Neutrophil (primary cell): ENCODE data around the gene ZNF680.

Experiments
- H3K27ac ChIP-seq: fragments of 200-600 bp; sonication (generic); 2 replicates; pipeline ENCODE4 v1.5.1; 2016; ENCODE audit warnings: mild to moderate bottlenecking, moderate library complexity
- H3K27me3 ChIP-seq: fragments of 200-600 bp; sonication (generic); 2 replicates; pipeline ENCODE4 v1.6.0; 2016; ENCODE audit warnings: mild to moderate bottlenecking
- H3K36me3 ChIP-seq: fragments of 200-600 bp; sonication (generic); 2 replicates; pipeline ENCODE4 v1.5.1; 2017
- H3K4me1 ChIP-seq, 2 experiments: fragments of 200-600 bp in 1 of 2; sonication (generic) in 1 of 2; 1 replicate in 1 of 2; 2 replicates in 1 of 2; pipeline versions ENCODE4 v1.5.1 to v1.6.1; 2013 to 2016; ENCODE audit warnings: low read depth in 1 of 2, low read length in 1 of 2, mild to moderate bottlenecking in 1 of 2, moderate library complexity in 1 of 2; ENCODE audit not compliant: control insufficient read depth in 1 of 2, insufficient read depth in 1 of 2
- H3K4me3 ChIP-seq, 2 experiments: fragments of 200-600 bp in 1 of 2; sonication (generic) in 1 of 2; 1 replicate in 1 of 2; 2 replicates in 1 of 2; pipeline ENCODE4 v1.5.1; 2013 to 2016; ENCODE audit warnings: low read depth in 1 of 2, low read length in 1 of 2, mild to moderate bottlenecking in 1 of 2, moderate library complexity in 1 of 2
- H3K9me3 ChIP-seq: fragments of 200-600 bp; sonication (generic); 2 replicates; pipeline ENCODE4 v1.5.1; 2016
- CTCF ChIP-seq: fragments of 200-600 bp; sonication (generic); IDR thresholded peaks from 2 replicates; pipeline ENCODE4 v1.5.1; 2016; ENCODE audit warnings: antibody characterized with exemption

The ZNF680 gene

GRCh38 chr7:64521409-64521984 is 41.4 kb downstream of the ZNF680 start:
- Histone ChIP-seq H3K4me3 (no peak overlapping the region), H3K9me3 (peaks cover 31% of the 10 kb centered on the region), H3K36me3 (no peaks in the 10 kb centered on the region), H3K27ac (no peak overlapping the region), H3K27me3 (no peaks in the 10 kb centered on the region), H3K4me1 (no peaks in the 10 kb centered on the region)
- no peak for TF ChIP-seq CTCF

GRCh38 chr7:64516451-64516850 is 46.4 kb downstream of the ZNF680 start:
- H3K36me3 ChIP-seq, result no peaks in the 10 kb centered on the region
- H3K4me1 ChIP-seq, result no peaks in the 10 kb centered on the region
- H3K9me3 ChIP-seq, result peaks cover 30% of the 10 kb centered on the region
- no peak overlapping the region for H3K27ac ChIP-seq
- H3K27me3 ChIP-seq, result no peaks in the 10 kb centered on the region
- no peak overlapping the region for H3K4me3 ChIP-seq
- no peak for TF ChIP-seq CTCF

GRCh38 chr7:64515781-64516180 is 47.1 kb downstream of the ZNF680 start:
- H3K4me1 ChIP-seq, result no peaks in the 10 kb centered on the region
- no peak for TF ChIP-seq CTCF
- no peaks in the 10 kb centered on the region for H3K36me3 ChIP-seq
- no peak overlapping the region for H3K4me3 ChIP-seq
- H3K27me3 ChIP-seq, result no peaks in the 10 kb centered on the region
- no peak overlapping the region for H3K27ac ChIP-seq
- peaks cover 24% of the 10 kb centered on the region for H3K9me3 ChIP-seq

DNA sequence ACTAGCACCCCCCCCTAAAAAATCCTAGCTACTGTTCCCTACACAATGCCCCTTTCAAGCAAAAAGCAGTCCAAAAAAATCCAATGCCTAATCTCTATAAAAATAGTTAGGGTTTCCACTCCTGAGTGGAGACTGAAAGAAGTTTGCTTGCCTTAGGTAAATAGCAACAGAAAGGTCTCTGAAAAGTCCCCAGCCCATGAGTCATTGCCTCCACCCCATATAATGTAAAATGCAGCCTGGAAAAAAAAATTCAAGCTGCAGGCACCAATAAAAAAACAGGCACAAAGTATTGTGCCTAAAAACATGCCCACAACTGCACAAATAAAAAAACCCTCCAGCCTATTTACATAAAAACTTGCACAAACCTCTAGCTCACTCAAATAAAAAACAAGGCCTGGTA is 47.5 kb downstream of the ZNF680 start:
- no peaks in the 10 kb centered on the region for H3K27me3 ChIP-seq
- H3K9me3 ChIP-seq, result peaks cover 20% of the 10 kb centered on the region
- no peaks in the 10 kb centered on the region for H3K36me3 ChIP-seq
- no peak overlapping the region for H3K27ac ChIP-seq
- no peak overlapping the region for H3K4me3 ChIP-seq
- H3K4me1 ChIP-seq, result no peaks in the 10 kb centered on the region
- TF ChIP-seq CTCF, result no peak

GRCh38 chr7:64509583-64509982 is 53.3 kb downstream of the ZNF680 start:
- Histone ChIP-seq H3K4me1 (no peaks in the 10 kb centered on the region), H3K9me3 (peaks cover 36% of the 10 kb centered on the region), H3K4me3 (no peak overlapping the region), H3K27me3 (no peaks in the 10 kb centered on the region), H3K36me3 (no peaks in the 10 kb centered on the region), H3K27ac (no peak overlapping the region)
- no peak for TF ChIP-seq CTCF
